HEK293 (cell line): Measurements from ENCODE around the gene DYNLT1.

Experiments used
- CTCF ChIA-PET: fragments of 350-600 bp; formaldehyde crosslinking; extraction: SDS; loops from one replicate; lab custom pipeline; 2021; ENCODE audit warnings: antibody characterized with exemption; lab: Yijun Ruan, JAX
- POLR2A ChIA-PET: fragments of 300-600 bp; formaldehyde crosslinking; extraction: SDS; loops from one replicate; lab custom pipeline; 2020; ENCODE audit warnings: antibody characterized with exemption, inconsistent platforms; lab: Yijun Ruan, JAX
- H3K27ac ChIP-seq: fragments of 200-500 bp; sonication (Bioruptor generic); 2 replicates; pipeline ENCODE4 v1.5.1; 2014; ENCODE audit warnings: low read depth, low read length, control low read depth, inconsistent platforms; ENCODE audit errors: extremely low read depth
- H3K36me3 ChIP-seq, 2 experiments: fragments of 200-500 bp in 1 of 2; sonication (Bioruptor generic) in 1 of 2; 1 replicate in 1 of 2; 2 replicates in 1 of 2; pipeline ENCODE4 v1.5.1; 2014 to 2017; ENCODE audit warnings: inconsistent platforms in 2 of 2, low read length in 2 of 2; ENCODE audit not compliant: control insufficient read depth in 2 of 2, insufficient read depth in 1 of 2
- H3K4me1 ChIP-seq: fragments of 200-500 bp; sonication (Bioruptor generic); 2 replicates; pipeline ENCODE4 v1.5.1; 2014; ENCODE audit warnings: mild to moderate bottlenecking, low read length, inconsistent platforms; ENCODE audit not compliant: control insufficient read depth, insufficient read depth
- H3K4me3 ChIP-seq: 2 replicates; pipeline ENCODE4 v1.5.1; 2011; ENCODE audit warnings: low read depth, mild to moderate bottlenecking, control low read depth, low read length, moderate library complexity
- H3K9me3 ChIP-seq: fragments of 200-500 bp; sonication (Bioruptor generic); 2 replicates; pipeline ENCODE4 v1.5.1; 2014; ENCODE audit warnings: low read depth, low read length, inconsistent platforms; ENCODE audit not compliant: control insufficient read depth, insufficient read depth
- FEZF1 ChIP-seq: fragments of 450-650 bp; formaldehyde crosslinking; IDR thresholded peaks from 2 replicates; pipeline ENCODE4 v1.5.1; 2016; ENCODE audit warnings: missing biosample characterization, missing genetic modification characterization
- GLI2 ChIP-seq: fragments of 450-650 bp; formaldehyde crosslinking; IDR thresholded peaks from 2 replicates; pipeline ENCODE4; 2017; ENCODE audit warnings: missing biosample characterization, missing genetic modification characterization, low read depth, borderline replicate concordance
- GLI4 ChIP-seq: fragments of 450-650 bp; formaldehyde crosslinking; IDR thresholded peaks from 2 replicates; pipeline ENCODE4 v1.5.1; 2016; ENCODE audit warnings: missing biosample characterization, missing genetic modification characterization
- GLIS1 ChIP-seq: fragments of 450-650 bp; formaldehyde crosslinking; IDR thresholded peaks from 2 replicates; pipeline ENCODE4 v1.5.1; 2016; ENCODE audit warnings: missing biosample characterization, missing genetic modification characterization
- KLF16 ChIP-seq: fragments of 450-650 bp; formaldehyde crosslinking; IDR thresholded peaks from 2 replicates; pipeline ENCODE4 v1.5.1; 2017; ENCODE audit warnings: missing biosample characterization, missing genetic modification characterization
- MZF1 ChIP-seq: fragments of 450-650 bp; formaldehyde crosslinking; IDR thresholded peaks from 2 replicates; pipeline ENCODE4 v1.5.1; 2017; ENCODE audit warnings: missing biosample characterization, missing genetic modification characterization, borderline replicate concordance
- WT1 ChIP-seq: fragments of 450-650 bp; formaldehyde crosslinking; IDR thresholded peaks from 2 replicates; pipeline ENCODE4 v1.5.1; 2016; ENCODE audit warnings: missing biosample characterization, missing genetic modification characterization
- ZBTB17 ChIP-seq: fragments of 450-650 bp; formaldehyde crosslinking; IDR thresholded peaks from 2 replicates; pipeline ENCODE4 v1.5.1; 2016; ENCODE audit warnings: missing biosample characterization, missing genetic modification characterization
- ZBTB21 ChIP-seq: fragments of 450-650 bp; formaldehyde crosslinking; IDR thresholded peaks from 2 replicates; pipeline ENCODE4 v1.5.1; 2017; ENCODE audit warnings: missing biosample characterization, missing genetic modification characterization
- ZFHX2 ChIP-seq: fragments of 450-650 bp; formaldehyde crosslinking; conservative IDR thresholded peaks from 2 replicates; pipeline ENCODE4 v1.5.1; 2016; ENCODE audit warnings: missing biosample characterization, missing genetic modification characterization
- ZNF121 ChIP-seq: fragments of 450-650 bp; formaldehyde crosslinking; IDR thresholded peaks from 2 replicates; pipeline ENCODE4 v1.5.1; 2016; ENCODE audit warnings: missing biosample characterization, missing genetic modification characterization
- ZNF146 ChIP-seq: fragments of 450-650 bp; formaldehyde crosslinking; IDR thresholded peaks from 2 replicates; pipeline ENCODE4 v1.5.1; 2016; ENCODE audit warnings: missing biosample characterization, missing genetic modification characterization
- ZNF169 ChIP-seq: fragments of 450-650 bp; formaldehyde crosslinking; IDR thresholded peaks from 2 replicates; pipeline ENCODE4 v1.5.1; 2016; ENCODE audit warnings: missing biosample characterization, missing genetic modification characterization
- ZNF23 ChIP-seq: fragments of 450-650 bp; formaldehyde crosslinking; IDR thresholded peaks from 2 replicates; pipeline ENCODE4 v1.5.1; 2016; ENCODE audit warnings: missing biosample characterization, missing genetic modification characterization, borderline replicate concordance
- ZNF274 ChIP-seq, 2 experiments: fragments of 200-500 bp in 1 of 2; fragments of 450-650 bp in 1 of 2; sonication (Bioruptor generic) in 1 of 2; formaldehyde crosslinking in 1 of 2; IDR thresholded peaks; 2 replicates each; pipeline versions ENCODE4 v1.5.1 to v1.6.1; 2014 to 2016; ENCODE audit warnings: borderline replicate concordance in 1 of 2, inconsistent platforms in 1 of 2, low read length in 1 of 2, missing biosample characterization in 1 of 2, missing genetic modification characterization in 1 of 2
- ZNF341 ChIP-seq: fragments of 450-650 bp; formaldehyde crosslinking; IDR thresholded peaks from 2 replicates; pipeline ENCODE4; 2016; ENCODE audit warnings: low read depth, missing biosample characterization, missing genetic modification characterization
- ZNF354C ChIP-seq: fragments of 450-650 bp; formaldehyde crosslinking; IDR thresholded peaks from 2 replicates; pipeline ENCODE4 v1.5.1; 2016; ENCODE audit warnings: missing biosample characterization, missing genetic modification characterization, low read depth, borderline replicate concordance
- ZNF391 ChIP-seq: fragments of 450-650 bp; formaldehyde crosslinking; IDR thresholded peaks from 2 replicates; pipeline ENCODE4 v1.5.1; 2016; ENCODE audit warnings: low read depth, missing biosample characterization, missing genetic modification characterization, borderline replicate concordance
- ZNF510 ChIP-seq: fragments of 450-650 bp; formaldehyde crosslinking; IDR thresholded peaks from 2 replicates; pipeline ENCODE4 v1.5.1; 2018; ENCODE audit warnings: mild to moderate bottlenecking, missing genetic modification characterization, missing biosample characterization; ENCODE audit not compliant: insufficient replicate concordance
- ZNF560 ChIP-seq: fragments of 450-650 bp; formaldehyde crosslinking; IDR thresholded peaks from 2 replicates; pipeline ENCODE4 v1.5.1; 2017; ENCODE audit warnings: missing biosample characterization, missing genetic modification characterization, borderline replicate concordance
- ZNF596 ChIP-seq: fragments of 450-650 bp; IDR thresholded peaks from 2 replicates; pipeline ENCODE4 v1.5.0; 2018; ENCODE audit warnings: missing biosample characterization, mild to moderate bottlenecking, missing genetic modification characterization, moderate library complexity
- ZNF610 ChIP-seq: fragments of 450-650 bp; formaldehyde crosslinking; IDR thresholded peaks from 2 replicates; pipeline ENCODE4 v1.5.1; 2016; ENCODE audit warnings: missing biosample characterization, missing genetic modification characterization, borderline replicate concordance
- ZNF624 ChIP-seq: fragments of 450-650 bp; formaldehyde crosslinking; IDR thresholded peaks from 2 replicates; pipeline ENCODE4 v1.5.1; 2017; ENCODE audit warnings: missing biosample characterization, missing genetic modification characterization
- ZNF629 ChIP-seq: fragments of 450-650 bp; formaldehyde crosslinking; IDR thresholded peaks from 2 replicates; pipeline ENCODE4 v1.5.1; 2017; ENCODE audit warnings: missing biosample characterization, missing genetic modification characterization
- ZNF830 ChIP-seq: fragments of 450-650 bp; IDR thresholded peaks from 2 replicates; pipeline ENCODE4 v1.5.0; 2018; ENCODE audit warnings: missing biosample characterization, missing genetic modification characterization, low read depth, mild to moderate bottlenecking, moderate library complexity
- ZNF843 ChIP-seq: fragments of 450-650 bp; formaldehyde crosslinking; IDR thresholded peaks from 2 replicates; pipeline ENCODE4 v1.5.1; 2016; ENCODE audit warnings: missing biosample characterization, missing genetic modification characterization
- ZSCAN16 ChIP-seq: fragments of 450-650 bp; formaldehyde crosslinking; IDR thresholded peaks from 2 replicates; pipeline ENCODE4 v1.5.1; 2016; ENCODE audit warnings: missing biosample characterization, missing genetic modification characterization
- TF ChIP-seq, protein P1 (sequence below): sonication (generic); formaldehyde crosslinking; IDR thresholded peaks from 2 replicates; pipeline ENCODE4 v1.8.1; 2022; ENCODE audit warnings: mild to moderate bottlenecking, moderate library complexity, missing genetic modification reagents
- TF ChIP-seq, protein P2 (sequence below): fragments of 450-650 bp; formaldehyde crosslinking; IDR thresholded peaks from 2 replicates; pipeline ENCODE4 v1.5.1; 2016; ENCODE audit warnings: missing biosample characterization, missing genetic modification characterization, borderline replicate concordance

The DYNLT1 gene

DNA sequence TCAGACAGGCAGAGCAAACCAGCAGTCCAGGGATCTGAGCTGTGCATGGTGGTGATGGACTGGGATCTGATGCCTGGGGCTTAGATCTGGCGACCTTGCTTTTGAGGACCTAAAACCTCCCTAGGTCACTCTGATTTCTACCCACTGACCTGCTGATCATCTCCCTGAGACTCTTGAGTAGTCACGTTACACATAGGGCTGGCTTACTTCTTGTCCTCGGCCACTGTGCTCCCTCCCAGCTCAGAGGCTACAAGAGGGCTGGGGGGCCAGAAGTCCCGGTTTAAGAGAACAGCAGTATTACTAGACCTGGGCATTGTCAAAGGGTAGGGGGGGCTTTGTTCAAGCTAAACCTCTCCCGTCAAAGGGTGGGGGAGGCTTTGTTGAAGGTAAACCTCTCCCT lies 5.5 kb downstream of the DYNLT1 start:
- Histone ChIP-seq H3K9me3 (no peaks in the 10 kb centered on the region), H3K4me3 (no peak overlapping the region), H3K27ac (no peak overlapping the region), H3K4me1 (peaks cover 9% of the 10 kb centered on the region), H3K36me3 (peaks cover 5 to 47% of the 10 kb centered on the region in 2 experiments; a peak in 2 of 3 replicates)
- ChIA-PET CTCF (interaction anchor here (0.5 to 2.6 kb wide), 6 partner anchors 10 to 422 kb away, joined by 3 to 9 read pairs (median 4); no protein-coding TSS in a partner anchor), POLR2A (no interaction called here)
- TF ChIP-seq ZNF354C (tag by site-specific recombination) (no peak), ZNF830 (tag by site-specific recombination) (no peak), FEZF1 (tag by site-specific recombination) (no peak), ZNF629 (no peak), ZBTB21 (tag by site-specific recombination) (no peak), ZNF560 (no peak), ZSCAN16 (tag by site-specific recombination) (no peak), ZNF23 (no peak), GLI2 (tag by site-specific recombination) (no peak), ZNF391 (tag by site-specific recombination) (no peak)
- TF ChIP-seq, protein P1, sequence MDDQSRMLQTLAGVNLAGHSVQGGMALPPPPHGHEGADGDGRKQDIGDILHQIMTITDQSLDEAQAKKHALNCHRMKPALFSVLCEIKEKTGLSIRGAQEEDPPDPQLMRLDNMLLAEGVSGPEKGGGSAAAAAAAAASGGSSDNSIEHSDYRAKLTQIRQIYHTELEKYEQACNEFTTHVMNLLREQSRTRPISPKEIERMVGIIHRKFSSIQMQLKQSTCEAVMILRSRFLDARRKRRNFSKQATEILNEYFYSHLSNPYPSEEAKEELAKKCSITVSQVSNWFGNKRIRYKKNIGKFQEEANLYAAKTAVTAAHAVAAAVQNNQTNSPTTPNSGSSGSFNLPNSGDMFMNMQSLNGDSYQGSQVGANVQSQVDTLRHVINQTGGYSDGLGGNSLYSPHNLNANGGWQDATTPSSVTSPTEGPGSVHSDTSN (CRISPR knock-in tag) = no peak
- TF ChIP-seq, protein P2, sequence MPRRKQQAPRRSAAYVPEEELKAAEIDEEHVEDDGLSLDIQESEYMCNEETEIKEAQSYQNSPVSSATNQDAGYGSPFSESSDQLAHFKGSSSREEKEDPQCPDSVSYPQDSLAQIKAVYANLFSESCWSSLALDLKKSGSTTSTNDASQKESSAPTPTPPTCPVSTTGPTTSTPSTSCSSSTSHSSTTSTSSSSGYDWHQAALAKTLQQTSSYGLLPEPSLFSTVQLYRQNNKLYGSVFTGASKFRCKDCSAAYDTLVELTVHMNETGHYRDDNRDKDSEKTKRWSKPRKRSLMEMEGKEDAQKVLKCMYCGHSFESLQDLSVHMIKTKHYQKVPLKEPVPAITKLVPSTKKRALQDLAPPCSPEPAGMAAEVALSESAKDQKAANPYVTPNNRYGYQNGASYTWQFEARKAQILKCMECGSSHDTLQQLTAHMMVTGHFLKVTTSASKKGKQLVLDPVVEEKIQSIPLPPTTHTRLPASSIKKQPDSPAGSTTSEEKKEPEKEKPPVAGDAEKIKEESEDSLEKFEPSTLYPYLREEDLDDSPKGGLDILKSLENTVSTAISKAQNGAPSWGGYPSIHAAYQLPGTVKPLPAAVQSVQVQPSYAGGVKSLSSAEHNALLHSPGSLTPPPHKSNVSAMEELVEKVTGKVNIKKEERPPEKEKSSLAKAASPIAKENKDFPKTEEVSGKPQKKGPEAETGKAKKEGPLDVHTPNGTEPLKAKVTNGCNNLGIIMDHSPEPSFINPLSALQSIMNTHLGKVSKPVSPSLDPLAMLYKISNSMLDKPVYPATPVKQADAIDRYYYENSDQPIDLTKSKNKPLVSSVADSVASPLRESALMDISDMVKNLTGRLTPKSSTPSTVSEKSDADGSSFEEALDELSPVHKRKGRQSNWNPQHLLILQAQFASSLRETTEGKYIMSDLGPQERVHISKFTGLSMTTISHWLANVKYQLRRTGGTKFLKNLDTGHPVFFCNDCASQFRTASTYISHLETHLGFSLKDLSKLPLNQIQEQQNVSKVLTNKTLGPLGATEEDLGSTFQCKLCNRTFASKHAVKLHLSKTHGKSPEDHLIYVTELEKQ (tag by site-specific recombination) = no peak

DNA sequence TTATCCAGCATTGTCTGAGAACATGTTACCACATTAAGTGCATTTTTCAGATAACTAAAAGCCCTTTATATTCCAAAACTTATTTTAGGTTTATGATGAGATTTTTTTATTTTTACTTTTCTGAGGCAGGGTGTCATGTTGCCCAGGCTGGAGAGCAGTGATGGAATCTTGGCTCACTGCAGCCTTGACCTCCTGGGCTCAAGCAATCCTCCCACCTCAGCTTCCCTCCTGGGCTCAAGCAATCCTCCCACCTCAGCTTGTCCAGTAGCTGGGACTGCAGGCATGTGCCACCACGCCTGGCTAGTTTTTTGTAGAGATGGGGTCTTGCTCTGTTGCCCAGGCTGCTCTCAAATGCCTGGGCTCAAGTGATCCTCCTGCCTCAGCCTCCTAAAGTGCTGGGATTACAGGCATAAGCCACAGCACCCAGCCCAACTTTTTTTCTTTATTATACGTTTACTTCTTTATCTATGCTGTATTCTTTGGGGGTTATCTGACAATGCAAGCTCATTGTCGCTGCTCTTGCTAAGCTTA lies 6.2 kb downstream of the DYNLT1 start:
- Histone ChIP-seq H3K27ac (no peak overlapping the region), H3K4me1 (peaks cover 9% of the 10 kb centered on the region), H3K36me3 (peaks cover 5 to 48% of the 10 kb centered on the region in 2 experiments)
- POLR2A ChIA-PET = no interaction called here
- CTCF ChIA-PET = interaction anchor here (0.5 to 2.6 kb wide), 7 partner anchors 9 to 422 kb away, joined by 3 to 9 read pairs (median 4); no protein-coding TSS in a partner anchor
- TF ChIP-seq ZFHX2 (tag by site-specific recombination) (peak; percentile 41), ZNF610 (tag by site-specific recombination) (no peak), ZNF843 (no peak), ZNF121 (peak; percentile 96), ZNF341 (tag by site-specific recombination) (no peak), WT1 (tag by site-specific recombination) (0 out of 2 replicates have a peak, but pooled peaks have one; percentile 28), ZNF169 (tag by site-specific recombination) (no peak), ZBTB17 (no peak), ZNF596 (tag by site-specific recombination) (no peak), ZSCAN16 (tag by site-specific recombination) (no peak), MZF1 (tag by site-specific recombination) (no peak), ZNF274 (IDR thresholded peaks at IDR 0.05; ENCODE audit: low read length) (no peak), ZNF274 (tag by site-specific recombination; IDR thresholded peaks at IDR 0.05; ENCODE audit: borderline replicate concordance) (no peak), GLI4 (tag by site-specific recombination) (no peak), GLIS1 (tag by site-specific recombination) (0 out of 2 replicates have a peak, but pooled peaks have one; percentile 19), ZNF510 (no peak), ZNF146 (tag by site-specific recombination) (no peak), KLF16 (tag by site-specific recombination) (no peak), ZNF354C (tag by site-specific recombination) (no peak), ZNF624 (tag by site-specific recombination) (no peak)
- TF ChIP-seq, all 188 proteins: peak for 4
- Histone ChIP-seq H3K4me3 (no peak overlapping the region), H3K9me3 (no peaks in the 10 kb centered on the region)
